ENCODE data around the gene RAVER1. TPM values are rescaled to one million over a fixed set of nuclear protein-coding genes. Genes with fewer than 3 reads are reported as not detected.

The RAVER1 gene
- total and polyA plus RNA-seq, 2 of the 13 experiments (the other 11 are each of a cell fraction or from before 2014, with no cell fraction given) = 3.6 to 7.9 TPM

DNA sequence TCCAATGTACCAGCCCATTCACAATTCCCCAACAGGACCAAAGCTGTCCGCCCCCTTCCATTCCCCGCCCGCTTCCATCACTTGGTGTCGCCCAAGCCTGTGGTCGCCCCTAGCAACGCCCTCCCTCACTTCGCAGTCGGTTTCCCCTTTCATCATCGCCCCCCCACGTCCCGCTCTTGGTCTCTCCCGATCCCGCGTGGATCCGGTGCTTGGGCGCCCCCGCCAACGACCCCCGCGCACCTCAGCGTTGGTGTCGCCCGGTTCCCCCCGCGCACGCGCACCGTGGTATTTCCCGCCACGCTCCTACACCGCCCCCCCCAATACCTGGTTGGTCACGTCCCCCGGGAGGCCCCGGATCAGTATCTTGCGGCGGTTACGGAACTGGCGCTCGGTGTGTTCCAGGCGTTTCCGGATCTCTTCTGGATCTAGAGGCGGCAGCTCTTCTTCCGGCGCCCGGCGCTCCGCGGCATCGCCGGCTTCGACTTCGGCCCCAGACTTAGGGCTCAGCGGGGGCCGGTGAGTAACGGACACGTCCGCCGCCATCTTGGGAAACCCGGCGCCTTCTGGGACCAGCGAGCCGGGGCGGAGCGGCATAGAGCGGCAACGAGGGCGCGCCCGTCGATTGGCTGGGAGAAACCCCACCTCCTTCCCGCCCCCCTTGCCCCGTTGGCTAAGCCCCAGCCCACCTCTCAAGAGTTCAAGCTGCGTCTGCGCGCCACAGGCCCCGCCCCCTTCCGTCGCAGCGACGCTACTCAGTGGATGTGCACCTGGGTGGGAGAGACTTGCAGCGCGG is at the start of gene RAVER1 (continued):
- TF ChIP-seq, protein P1, sequence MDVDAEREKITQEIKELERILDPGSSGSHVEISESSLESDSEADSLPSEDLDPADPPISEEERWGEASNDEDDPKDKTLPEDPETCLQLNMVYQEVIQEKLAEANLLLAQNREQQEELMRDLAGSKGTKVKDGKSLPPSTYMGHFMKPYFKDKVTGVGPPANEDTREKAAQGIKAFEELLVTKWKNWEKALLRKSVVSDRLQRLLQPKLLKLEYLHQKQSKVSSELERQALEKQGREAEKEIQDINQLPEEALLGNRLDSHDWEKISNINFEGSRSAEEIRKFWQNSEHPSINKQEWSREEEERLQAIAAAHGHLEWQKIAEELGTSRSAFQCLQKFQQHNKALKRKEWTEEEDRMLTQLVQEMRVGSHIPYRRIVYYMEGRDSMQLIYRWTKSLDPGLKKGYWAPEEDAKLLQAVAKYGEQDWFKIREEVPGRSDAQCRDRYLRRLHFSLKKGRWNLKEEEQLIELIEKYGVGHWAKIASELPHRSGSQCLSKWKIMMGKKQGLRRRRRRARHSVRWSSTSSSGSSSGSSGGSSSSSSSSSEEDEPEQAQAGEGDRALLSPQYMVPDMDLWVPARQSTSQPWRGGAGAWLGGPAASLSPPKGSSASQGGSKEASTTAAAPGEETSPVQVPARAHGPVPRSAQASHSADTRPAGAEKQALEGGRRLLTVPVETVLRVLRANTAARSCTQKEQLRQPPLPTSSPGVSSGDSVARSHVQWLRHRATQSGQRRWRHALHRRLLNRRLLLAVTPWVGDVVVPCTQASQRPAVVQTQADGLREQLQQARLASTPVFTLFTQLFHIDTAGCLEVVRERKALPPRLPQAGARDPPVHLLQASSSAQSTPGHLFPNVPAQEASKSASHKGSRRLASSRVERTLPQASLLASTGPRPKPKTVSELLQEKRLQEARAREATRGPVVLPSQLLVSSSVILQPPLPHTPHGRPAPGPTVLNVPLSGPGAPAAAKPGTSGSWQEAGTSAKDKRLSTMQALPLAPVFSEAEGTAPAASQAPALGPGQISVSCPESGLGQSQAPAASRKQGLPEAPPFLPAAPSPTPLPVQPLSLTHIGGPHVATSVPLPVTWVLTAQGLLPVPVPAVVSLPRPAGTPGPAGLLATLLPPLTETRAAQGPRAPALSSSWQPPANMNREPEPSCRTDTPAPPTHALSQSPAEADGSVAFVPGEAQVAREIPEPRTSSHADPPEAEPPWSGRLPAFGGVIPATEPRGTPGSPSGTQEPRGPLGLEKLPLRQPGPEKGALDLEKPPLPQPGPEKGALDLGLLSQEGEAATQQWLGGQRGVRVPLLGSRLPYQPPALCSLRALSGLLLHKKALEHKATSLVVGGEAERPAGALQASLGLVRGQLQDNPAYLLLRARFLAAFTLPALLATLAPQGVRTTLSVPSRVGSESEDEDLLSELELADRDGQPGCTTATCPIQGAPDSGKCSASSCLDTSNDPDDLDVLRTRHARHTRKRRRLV (CRISPR knock-in tag; IDR thresholded peaks at IDR 0.05) = peak; percentile 93
- peak; percentile 74 for TF ChIP-seq ARNT2 (CRISPR knock-in tag; IDR thresholded peaks at IDR 0.05; ENCODE audit: low read depth)
- TF ChIP-seq CEBPZ (IDR thresholded peaks at IDR 0.05; ENCODE audit: low read length) = no peak
- TF ChIP-seq ZNF264 (CRISPR knock-in tag; IDR thresholded peaks at IDR 0.05) = no peak
- TF ChIP-seq RFXAP (CRISPR knock-in tag; IDR thresholded peaks at IDR 0.05; ENCODE audit: borderline replicate concordance) = peak; percentile 63; the same call in 1 of the 2 replicates
- TF ChIP-seq ZFP90 (CRISPR knock-in tag; IDR thresholded peaks at IDR 0.05; ENCODE audit: borderline replicate concordance) = 0 out of 2 replicates have a peak, but pooled peaks have one; percentile 38
- no peak for TF ChIP-seq SIX4 (CRISPR knock-in tag; IDR thresholded peaks at IDR 0.05)
- TF ChIP-seq TMF1 (CRISPR knock-in tag; IDR thresholded peaks at IDR 0.05; ENCODE audit: low read depth) = no peak
- TF ChIP-seq, protein P2, sequence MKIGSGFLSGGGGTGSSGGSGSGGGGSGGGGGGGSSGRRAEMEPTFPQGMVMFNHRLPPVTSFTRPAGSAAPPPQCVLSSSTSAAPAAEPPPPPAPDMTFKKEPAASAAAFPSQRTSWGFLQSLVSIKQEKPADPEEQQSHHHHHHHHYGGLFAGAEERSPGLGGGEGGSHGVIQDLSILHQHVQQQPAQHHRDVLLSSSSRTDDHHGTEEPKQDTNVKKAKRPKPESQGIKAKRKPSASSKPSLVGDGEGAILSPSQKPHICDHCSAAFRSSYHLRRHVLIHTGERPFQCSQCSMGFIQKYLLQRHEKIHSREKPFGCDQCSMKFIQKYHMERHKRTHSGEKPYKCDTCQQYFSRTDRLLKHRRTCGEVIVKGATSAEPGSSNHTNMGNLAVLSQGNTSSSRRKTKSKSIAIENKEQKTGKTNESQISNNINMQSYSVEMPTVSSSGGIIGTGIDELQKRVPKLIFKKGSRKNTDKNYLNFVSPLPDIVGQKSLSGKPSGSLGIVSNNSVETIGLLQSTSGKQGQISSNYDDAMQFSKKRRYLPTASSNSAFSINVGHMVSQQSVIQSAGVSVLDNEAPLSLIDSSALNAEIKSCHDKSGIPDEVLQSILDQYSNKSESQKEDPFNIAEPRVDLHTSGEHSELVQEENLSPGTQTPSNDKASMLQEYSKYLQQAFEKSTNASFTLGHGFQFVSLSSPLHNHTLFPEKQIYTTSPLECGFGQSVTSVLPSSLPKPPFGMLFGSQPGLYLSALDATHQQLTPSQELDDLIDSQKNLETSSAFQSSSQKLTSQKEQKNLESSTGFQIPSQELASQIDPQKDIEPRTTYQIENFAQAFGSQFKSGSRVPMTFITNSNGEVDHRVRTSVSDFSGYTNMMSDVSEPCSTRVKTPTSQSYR (CRISPR knock-in tag; IDR thresholded peaks at IDR 0.05; ENCODE audit: borderline replicate concordance) = no peak
- TF ChIP-seq ARHGAP35 (CRISPR knock-in tag; IDR thresholded peaks at IDR 0.05; ENCODE audit: borderline replicate concordance) = no peak
- TF ChIP-seq MEIS1 (CRISPR knock-in tag; IDR thresholded peaks at IDR 0.05; ENCODE audit: borderline replicate concordance) = peak; percentile 84; the same call in 1 of the 2 replicates
- no peak; the same call in none of the 2 replicates for TF ChIP-seq MNT (IDR thresholded peaks at IDR 0.05)
- no peak; the same call in 1 of the 2 replicates for TF ChIP-seq SP140L (CRISPR knock-in tag; IDR thresholded peaks at IDR 0.05; ENCODE audit: borderline replicate concordance)
- peak in 1 of 2 experiments; percentile 50; a peak in 1 of 4 replicates for TF ChIP-seq KLF16 (CRISPR knock-in tag; IDR thresholded peaks at IDR 0.05)
- TF ChIP-seq ZNF430 (CRISPR knock-in tag; IDR thresholded peaks at IDR 0.05) = peak; percentile 89; the same call in 1 of the 2 replicates

Measured in HepG2 (cell line).